ENCODE data around the gene LCMT2.

LCMT2 gene

DNA sequence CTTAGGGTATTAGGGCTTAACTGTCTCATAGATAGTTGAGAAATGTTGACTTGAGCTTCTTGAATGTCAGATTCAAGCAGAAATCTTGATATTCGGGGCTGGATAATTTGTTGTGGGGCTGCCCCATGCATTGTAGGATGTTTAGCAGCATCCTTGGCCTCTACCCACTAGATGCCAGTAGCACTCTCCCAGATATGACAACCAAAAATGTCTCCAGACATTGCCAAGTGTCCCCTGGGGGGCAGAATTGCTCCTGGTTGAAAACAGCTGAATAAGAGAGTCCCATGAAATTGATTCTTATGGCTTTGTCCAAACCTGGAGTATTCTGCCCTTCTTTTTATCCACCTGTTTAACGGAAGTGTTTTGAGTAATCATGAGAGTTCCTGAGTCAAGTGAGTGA is 15.9 kb upstream of the LCMT2 start:
- Histone ChIP-seq H3K27me3 (ENCODE audit: insufficient read depth, low read length) (no peaks in the 10 kb centered on the region), H3K9ac (ENCODE audit: low read depth, low read length) (no peak overlapping the region), H3K4me1 (ENCODE audit: insufficient read depth, low read length) (no peaks in the 10 kb centered on the region), H3K4me3 (ENCODE audit: low read length) (no peak overlapping the region), H3K36me3 (ENCODE audit: insufficient read depth, low read length) (peaks cover 69% of the 10 kb centered on the region), H3K9me3 (ENCODE audit: insufficient read depth, low read depth, low read length) (no peaks in the 10 kb centered on the region), H3K27ac (ENCODE audit: low read depth, low read length) (no peak overlapping the region)
- WGBS: 92% methylated on average over 2 of the region's 2 CpGs

DNA sequence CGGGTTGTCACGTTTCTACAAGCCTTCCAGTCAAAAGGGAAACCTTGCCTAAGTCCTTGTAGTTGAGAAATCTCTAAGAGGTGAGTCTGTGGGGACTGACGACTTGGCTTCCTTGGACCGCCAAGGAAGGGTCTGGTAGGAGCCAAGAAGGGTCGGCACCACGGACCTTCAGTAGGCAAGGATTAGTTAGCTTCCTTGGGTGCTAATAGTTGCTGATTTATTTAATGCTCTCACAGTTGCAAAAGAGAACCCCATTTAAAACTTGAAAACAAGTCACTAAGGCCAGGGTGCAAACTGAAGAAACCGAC is 361 bp upstream of the LCMT2 start:
- H3K27ac ChIP-seq (ENCODE audit: low read depth, low read length): peak overlapping the region; percentile 90
- H3K36me3 ChIP-seq (ENCODE audit: insufficient read depth, low read length): peaks cover 33% of the 10 kb centered on the region
- H3K9ac ChIP-seq (ENCODE audit: low read depth, low read length): peak overlapping the region; percentile 89; the same call in 1 of the 2 replicates
- peak overlapping the region; percentile 76 for H3K4me3 ChIP-seq (ENCODE audit: low read length)
- peaks cover 9% of the 10 kb centered on the region; the same call in 1 of the 2 replicates for H3K4me1 ChIP-seq (ENCODE audit: insufficient read depth, low read length)
- no peaks in the 10 kb centered on the region for H3K27me3 ChIP-seq (ENCODE audit: insufficient read depth, low read length)
- 6% methylated on average over 7 of the region's 7 CpGs for WGBS
- H3K9me3 ChIP-seq (ENCODE audit: insufficient read depth, low read depth, low read length): no peaks in the 10 kb centered on the region

DNA sequence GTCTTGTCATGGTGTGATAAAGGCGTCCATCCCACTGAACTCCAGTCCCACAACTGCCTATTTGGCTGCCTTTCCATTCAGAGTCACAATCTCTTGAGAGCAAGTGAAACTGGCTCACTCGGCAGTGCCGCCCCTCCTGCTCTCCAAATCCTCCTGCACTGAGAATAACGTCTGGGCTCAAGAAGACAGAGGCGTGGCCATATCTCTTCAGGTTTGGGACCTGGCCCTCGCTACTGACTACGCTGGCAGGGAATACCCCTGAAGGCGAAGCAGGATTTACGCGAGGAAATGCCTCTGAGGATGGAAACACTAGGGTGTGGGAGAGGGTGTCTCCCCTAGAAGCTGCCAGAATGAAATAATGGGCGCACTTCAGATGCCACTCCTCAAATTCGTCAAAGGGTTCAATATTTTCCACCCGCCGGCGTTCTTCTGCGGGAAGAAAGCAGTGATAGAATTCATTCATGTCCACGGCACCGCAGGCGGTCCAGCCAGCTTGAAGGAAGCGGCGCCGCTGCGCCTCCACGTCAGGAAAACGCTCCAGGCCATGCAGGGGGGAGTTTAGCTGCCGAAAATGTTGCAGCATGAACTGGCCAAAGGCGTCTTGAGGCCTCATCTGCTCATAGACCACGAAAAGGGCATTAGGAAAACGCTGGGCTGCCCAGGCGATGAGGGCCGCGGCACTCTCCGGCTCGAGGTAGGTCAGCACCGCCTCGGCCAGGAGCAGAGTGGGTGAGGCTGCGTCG is 985 bp downstream of the LCMT2 start:
- no peaks in the 10 kb centered on the region for H3K9me3 ChIP-seq (ENCODE audit: insufficient read depth, low read depth, low read length)
- H3K27ac ChIP-seq (ENCODE audit: low read depth, low read length): peak overlapping the region; percentile 90
- WGBS: 17% methylated on average over 38 of the region's 38 CpGs
- peak overlapping the region; percentile 76 for H3K4me3 ChIP-seq (ENCODE audit: low read length)
- H3K4me1 ChIP-seq (ENCODE audit: insufficient read depth, low read length): peaks cover 9% of the 10 kb centered on the region; the same call in 1 of the 2 replicates
- H3K27me3 ChIP-seq (ENCODE audit: insufficient read depth, low read length): no peaks in the 10 kb centered on the region; the same call in 1 of the 2 replicates
- H3K9ac ChIP-seq (ENCODE audit: low read depth, low read length): peak overlapping the region; percentile 89
- peaks cover 21% of the 10 kb centered on the region for H3K36me3 ChIP-seq (ENCODE audit: insufficient read depth, low read length)

DNA sequence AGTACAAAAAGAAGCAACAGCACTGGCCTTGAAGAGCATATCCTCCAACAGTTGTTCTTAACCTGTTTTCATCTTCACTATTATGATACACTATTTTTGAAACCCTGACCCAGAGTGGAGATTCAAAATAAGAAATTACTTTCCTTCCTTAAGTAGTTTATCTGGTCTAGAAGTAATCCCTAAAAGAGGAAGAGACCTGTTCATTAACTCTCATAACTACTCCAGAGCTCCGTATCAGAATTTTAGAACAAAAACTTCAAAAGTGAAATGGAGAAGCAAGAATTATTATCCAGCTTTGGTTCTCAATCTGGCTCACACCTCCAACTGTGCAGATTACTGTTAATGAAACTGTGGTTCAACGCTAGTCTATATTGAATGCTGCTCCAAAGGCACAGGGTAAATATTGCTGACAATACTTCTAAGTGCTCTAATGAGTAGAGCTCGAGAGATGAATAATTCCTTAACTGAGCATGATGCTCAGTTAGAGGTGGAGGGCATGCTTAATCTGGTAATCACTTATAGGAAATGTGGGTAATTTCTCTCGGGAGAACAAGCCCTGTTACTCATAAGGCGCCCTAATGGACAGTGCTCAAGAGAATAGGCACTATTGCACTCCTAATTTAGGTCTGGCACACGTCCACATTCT is 5.2 kb downstream of the LCMT2 start:
- Histone ChIP-seq H3K27me3 (ENCODE audit: insufficient read depth, low read length) (peaks cover 8% of the 10 kb centered on the region; the same call in 1 of the 2 replicates), H3K9ac (ENCODE audit: low read depth, low read length) (no peak overlapping the region), H3K27ac (ENCODE audit: low read depth, low read length) (no peak overlapping the region), H3K4me3 (ENCODE audit: low read length) (no peak overlapping the region), H3K36me3 (ENCODE audit: insufficient read depth, low read length) (peaks cover 13% of the 10 kb centered on the region; the same call in 1 of the 2 replicates), H3K4me1 (ENCODE audit: insufficient read depth, low read length) (peaks cover 5% of the 10 kb centered on the region; the same call in 1 of the 2 replicates), H3K9me3 (ENCODE audit: insufficient read depth, low read depth, low read length) (no peaks in the 10 kb centered on the region)
- 88% methylated on average over 6 of the region's 6 CpGs for WGBS

DNA sequence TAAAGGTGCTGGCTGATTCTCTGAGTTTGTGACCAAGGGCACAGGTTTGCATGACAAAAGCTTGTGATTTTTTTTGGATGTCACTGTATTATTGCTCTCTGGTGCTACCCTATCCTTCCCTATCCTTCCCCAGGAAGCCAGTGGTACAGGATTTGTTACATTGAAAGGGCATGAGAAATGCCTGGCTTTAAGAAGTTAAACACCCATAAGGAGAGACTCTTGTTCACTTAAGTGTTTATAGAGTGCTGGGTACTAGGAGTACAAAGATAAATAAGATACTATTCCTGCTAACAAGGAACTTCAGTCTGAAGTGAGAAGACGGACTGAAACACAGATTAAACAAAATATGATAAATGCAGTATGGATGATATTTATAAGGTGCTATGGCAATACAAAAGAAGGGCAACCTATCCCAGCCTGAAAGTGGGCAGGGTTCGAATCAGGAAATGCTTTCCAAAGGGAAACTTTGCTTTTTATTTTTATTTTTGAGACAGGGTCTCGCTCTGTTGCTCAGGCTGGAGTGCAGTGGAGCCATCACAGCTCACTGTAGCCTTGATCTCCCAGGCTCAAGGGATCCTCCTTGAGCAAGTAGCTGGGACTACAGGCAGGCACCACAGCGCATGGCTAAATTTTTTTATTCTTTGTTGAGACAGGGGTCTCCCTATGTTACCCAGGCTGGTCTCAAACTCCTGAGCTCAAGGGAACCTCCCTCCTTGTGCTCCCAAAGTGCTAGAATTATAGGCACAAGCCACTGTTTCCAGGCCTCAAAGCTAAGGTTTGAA is 11.2 kb downstream of the LCMT2 start:
- Histone ChIP-seq H3K27ac (ENCODE audit: low read depth, low read length) (no peak overlapping the region), H3K4me3 (ENCODE audit: low read length) (no peak overlapping the region), H3K36me3 (ENCODE audit: insufficient read depth, low read length) (no peaks in the 10 kb centered on the region), H3K9ac (ENCODE audit: low read depth, low read length) (no peak overlapping the region), H3K27me3 (ENCODE audit: insufficient read depth, low read length) (peaks cover 8% of the 10 kb centered on the region; the same call in 1 of the 2 replicates), H3K9me3 (ENCODE audit: insufficient read depth, low read depth, low read length) (no peaks in the 10 kb centered on the region), H3K4me1 (ENCODE audit: insufficient read depth, low read length) (no peaks in the 10 kb centered on the region)
- whole genome bisulfite sequencing: 82% methylated on average over 4 of the region's 4 CpGs

DNA sequence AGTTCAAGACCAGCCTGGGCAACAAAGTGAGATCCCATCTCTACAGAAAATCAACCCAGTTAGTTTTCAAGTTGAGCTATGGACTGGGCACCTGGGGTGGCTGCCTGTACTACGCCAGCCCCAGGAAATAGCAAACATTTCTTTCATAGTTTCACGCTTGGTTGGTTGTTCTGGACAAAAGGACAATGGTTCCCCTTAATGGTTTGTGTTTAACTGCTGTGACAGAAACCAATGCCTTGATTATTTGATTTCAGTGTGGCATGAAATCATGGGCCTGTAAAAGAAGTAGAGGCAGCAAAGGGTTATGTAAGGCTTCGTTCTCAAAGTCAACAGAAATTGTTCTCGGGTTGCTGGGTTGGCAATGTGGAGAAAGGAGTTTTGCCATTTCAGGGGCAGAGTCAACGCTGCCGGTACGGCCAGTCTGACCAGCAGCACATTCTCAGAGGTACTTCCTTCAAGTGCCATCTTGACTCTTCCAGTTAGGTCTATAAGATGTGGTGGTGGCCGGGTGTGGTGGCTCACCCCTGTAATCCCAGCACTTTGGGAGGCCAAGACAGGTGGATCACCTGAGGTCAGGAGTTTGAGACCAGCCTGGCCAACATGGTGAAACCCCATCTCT is 12.7 kb downstream of the LCMT2 start:
- H3K36me3 ChIP-seq (ENCODE audit: insufficient read depth, low read length): no peaks in the 10 kb centered on the region
- H3K4me1 ChIP-seq (ENCODE audit: insufficient read depth, low read length): no peaks in the 10 kb centered on the region

DNA sequence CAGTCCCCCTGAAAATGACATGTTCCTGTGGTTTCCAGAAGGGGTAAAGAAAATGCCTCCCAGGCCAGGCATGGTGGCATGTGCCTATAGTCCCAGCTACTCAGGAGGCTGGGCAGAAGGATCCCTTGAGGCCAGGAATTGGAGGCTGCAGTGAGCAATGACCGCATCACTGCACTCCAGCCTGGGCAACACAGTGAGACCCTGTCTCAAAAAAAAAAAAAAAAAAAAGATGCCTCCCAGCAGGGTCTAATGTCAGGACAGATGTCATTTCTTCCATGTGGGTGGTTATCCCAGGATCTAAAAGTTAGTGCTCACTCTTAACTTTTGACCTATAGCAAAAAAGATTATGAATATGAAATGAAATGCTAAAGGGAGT is 13.4 kb downstream of the LCMT2 start:
- no peaks in the 10 kb centered on the region for H3K4me1 ChIP-seq (ENCODE audit: insufficient read depth, low read length)
- H3K9ac ChIP-seq (ENCODE audit: low read depth, low read length): no peak overlapping the region
- 95% methylated on average over 1 of the region's 1 CpG for WGBS
- H3K27me3 ChIP-seq (ENCODE audit: insufficient read depth, low read length): peaks cover 5% of the 10 kb centered on the region
- no peaks in the 10 kb centered on the region for H3K9me3 ChIP-seq (ENCODE audit: insufficient read depth, low read depth, low read length)
- H3K27ac ChIP-seq (ENCODE audit: low read depth, low read length): no peak overlapping the region
- H3K36me3 ChIP-seq (ENCODE audit: insufficient read depth, low read length): no peaks in the 10 kb centered on the region
- H3K4me3 ChIP-seq (ENCODE audit: low read length): no peak overlapping the region

More for the DNA sequence above, 12.7 kb downstream of the LCMT2 start:
- Histone ChIP-seq H3K9ac (ENCODE audit: low read depth, low read length) (no peak overlapping the region), H3K4me3 (ENCODE audit: low read length) (no peak overlapping the region), H3K9me3 (ENCODE audit: insufficient read depth, low read depth, low read length) (no peaks in the 10 kb centered on the region), H3K27me3 (ENCODE audit: insufficient read depth, low read length) (peaks cover 8% of the 10 kb centered on the region), H3K27ac (ENCODE audit: low read depth, low read length) (no peak overlapping the region)
- WGBS: 90% methylated on average over 8 of the region's 8 CpGs

DNA sequence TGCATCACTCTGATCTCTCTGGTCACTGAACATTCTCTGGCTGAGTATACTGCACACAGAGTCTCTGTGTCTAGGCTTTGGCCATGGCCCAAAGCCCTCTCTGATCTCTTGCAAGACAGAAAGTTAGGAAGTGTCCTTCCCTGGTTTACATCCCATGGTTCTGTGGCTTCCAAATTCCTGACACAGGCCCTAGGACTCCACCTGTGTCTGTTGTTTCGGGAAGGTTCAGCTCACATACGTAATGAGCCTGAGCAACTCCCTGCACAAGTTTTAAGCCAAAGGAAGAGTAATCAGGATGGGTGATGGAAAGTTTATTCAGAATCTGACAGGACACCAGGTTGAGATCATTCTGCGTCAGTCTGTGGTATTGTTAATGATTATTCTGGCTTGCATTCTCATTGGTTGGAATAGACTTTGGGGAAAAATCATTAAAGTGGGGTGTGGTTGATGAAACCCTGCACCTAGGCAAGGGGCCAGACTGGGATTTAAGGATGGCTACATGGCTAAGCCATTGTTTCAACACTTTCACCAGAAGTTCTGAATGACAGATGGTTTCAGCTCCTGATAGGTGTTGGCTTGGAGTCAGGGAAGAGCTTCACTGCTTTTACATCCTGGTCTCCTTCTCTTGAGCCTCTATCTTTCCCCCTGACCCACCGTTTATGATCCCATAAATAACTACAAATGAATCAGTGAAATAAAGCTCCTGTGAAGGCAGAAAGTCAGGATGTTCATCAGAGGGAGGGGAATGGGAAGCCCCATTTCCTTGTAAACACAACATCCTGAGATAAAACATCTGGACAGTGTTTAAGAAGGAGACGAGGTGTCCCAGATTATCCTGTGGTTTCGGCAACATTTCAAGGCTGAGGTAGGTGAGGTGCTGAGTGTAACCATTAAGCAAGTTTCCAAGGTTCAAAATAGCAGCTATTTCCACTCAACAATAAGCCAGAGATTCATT is 14.1 kb downstream of the LCMT2 start:
- 94% methylated on average over 5 of the region's 6 CpGs for WGBS
- no peaks in the 10 kb centered on the region; the same call in 1 of the 2 replicates for H3K27me3 ChIP-seq (ENCODE audit: insufficient read depth, low read length)
- no peaks in the 10 kb centered on the region for H3K4me1 ChIP-seq (ENCODE audit: insufficient read depth, low read length)
- H3K9ac ChIP-seq (ENCODE audit: low read depth, low read length): no peak overlapping the region
- H3K9me3 ChIP-seq (ENCODE audit: insufficient read depth, low read depth, low read length): no peaks in the 10 kb centered on the region
- H3K4me3 ChIP-seq (ENCODE audit: low read length): no peak overlapping the region
- H3K27ac ChIP-seq (ENCODE audit: low read depth, low read length): no peak overlapping the region
- H3K36me3 ChIP-seq (ENCODE audit: insufficient read depth, low read length): no peaks in the 10 kb centered on the region

DNA sequence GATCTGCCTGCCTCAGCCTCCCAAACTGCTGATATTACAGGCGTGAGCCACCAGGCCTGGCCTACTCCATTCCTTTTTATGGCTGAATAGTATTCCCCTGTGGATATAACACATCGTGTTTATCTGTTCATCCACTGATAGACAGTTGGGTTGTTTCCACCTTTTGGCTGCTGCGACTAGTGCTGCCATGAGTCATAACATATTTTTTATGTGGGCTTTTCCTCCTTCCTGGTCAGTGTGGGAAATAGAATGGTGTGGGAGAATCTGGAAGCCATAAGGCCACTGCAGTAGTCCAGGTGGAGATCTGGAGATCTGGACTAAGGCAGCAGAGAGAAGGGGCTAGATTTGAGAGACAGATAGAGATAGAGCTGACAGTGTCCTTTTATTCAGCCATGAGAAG is 16.2 kb downstream of the LCMT2 start:
- H3K4me3 ChIP-seq (ENCODE audit: low read length): no peak overlapping the region
- WGBS: 93% methylated on average over 3 of the region's 3 CpGs
- no peak overlapping the region for H3K9ac ChIP-seq (ENCODE audit: low read depth, low read length)
- H3K27ac ChIP-seq (ENCODE audit: low read depth, low read length): no peak overlapping the region
- peaks cover 6% of the 10 kb centered on the region; the same call in 1 of the 2 replicates for H3K27me3 ChIP-seq (ENCODE audit: insufficient read depth, low read length)
- H3K36me3 ChIP-seq (ENCODE audit: insufficient read depth, low read length): no peaks in the 10 kb centered on the region
- H3K4me1 ChIP-seq (ENCODE audit: insufficient read depth, low read length): no peaks in the 10 kb centered on the region
- no peaks in the 10 kb centered on the region for H3K9me3 ChIP-seq (ENCODE audit: insufficient read depth, low read depth, low read length)

DNA sequence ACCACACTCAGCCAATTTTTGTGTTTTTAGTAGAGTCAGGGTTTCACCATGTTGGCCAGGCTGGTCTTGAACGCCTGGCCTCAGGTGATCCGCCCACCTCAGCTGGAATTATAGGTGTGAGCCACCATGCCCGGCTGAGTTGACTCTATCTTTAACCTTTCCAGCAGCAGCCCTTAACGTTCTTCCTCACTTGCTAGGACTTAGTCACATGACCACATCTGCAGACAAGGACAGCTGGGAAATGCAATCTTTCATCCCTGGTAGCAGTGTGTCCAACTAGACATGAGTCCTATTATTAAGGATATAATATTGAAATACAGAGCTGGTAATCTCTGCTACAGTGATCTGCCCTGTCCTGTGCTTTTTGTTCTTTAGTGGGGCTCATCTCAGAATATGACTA is 18.0 kb downstream of the LCMT2 start:
- WGBS: 80% methylated on average over 4 of the region's 4 CpGs
- H3K4me3 ChIP-seq (ENCODE audit: low read length): no peak overlapping the region

More for the DNA sequence above, 18.0 kb downstream of the LCMT2 start:
- Histone ChIP-seq H3K36me3 (ENCODE audit: insufficient read depth, low read length) (no peaks in the 10 kb centered on the region), H3K9ac (ENCODE audit: low read depth, low read length) (no peak overlapping the region), H3K27me3 (ENCODE audit: insufficient read depth, low read length) (peaks cover 6% of the 10 kb centered on the region; the same call in 1 of the 2 replicates), H3K9me3 (ENCODE audit: insufficient read depth, low read depth, low read length) (no peaks in the 10 kb centered on the region), H3K4me1 (ENCODE audit: insufficient read depth, low read length) (no peaks in the 10 kb centered on the region), H3K27ac (ENCODE audit: low read depth, low read length) (no peak overlapping the region)

All from HUES64 (cell line).